Endothelial cell of umbilical vein (primary cell): ENCODE results near the gene ART3. TPM values are rescaled to one million over a fixed set of nuclear protein-coding genes. Genes with fewer than 3 reads are reported as not detected.

ENCODE experiments used
- BruUV-seq: library from RNA; stranded (reverse); fragments of 400-500 nt; replicated peaks from 2 replicates; lab custom pipeline; 2021; lab: Mats Ljungman, UMichigan
- CTCF ChIA-PET: fragments of 300-600, 350-600 bp; sonication (Branson Sonifier 250); formaldehyde crosslinking; loops from one replicate; lab custom pipeline; 2021; ENCODE audit warnings: antibody characterized with exemption, inconsistent platforms; lab: Charles Lee
- POLR2A ChIA-PET: fragments of 300-600, 350-600 bp; sonication (Branson Sonifier 250); formaldehyde crosslinking; loops from one replicate; lab custom pipeline; 2021; ENCODE audit warnings: antibody characterized with exemption, inconsistent platforms; lab: Charles Lee
- DNase-seq: peaks from one replicate; pipeline ENCODE4 v3.0.0-alpha.2; 2011; ENCODE audit warnings: low read depth, low spot score
- FAIRE-seq: peaks from 2 replicates; lab custom pipeline; 2011; peaks lifted over from hg19 to GRCh38; lab: Jason Lieb, UNC
- H2AFZ ChIP-seq: 2 replicates; pipeline ENCODE4 v1.6.0; 2012; ENCODE audit warnings: low read depth, low read length, control low read depth, inconsistent platforms
- H3K27ac ChIP-seq: 2 replicates; pipeline ENCODE4 v1.5.1; 2011; ENCODE audit warnings: low read depth, mild to moderate bottlenecking, control low read depth, low read length, moderate library complexity; ENCODE audit not compliant: insufficient read depth
- H3K27me3 ChIP-seq, 2 experiments: 2 replicates each; pipeline versions ENCODE4 v1.6.0 to v1.6.1; 2011; ENCODE audit warnings: low read length in 2 of 2, mixed read lengths in 1 of 2; ENCODE audit not compliant: control insufficient read depth in 2 of 2, insufficient read depth in 2 of 2
- H3K36me3 ChIP-seq, 2 experiments: 2 replicates in 1 of 2; 3 replicates in 1 of 2; pipeline ENCODE4 v1.5.1; 2011; ENCODE audit warnings: low read length in 2 of 2, mild to moderate bottlenecking in 1 of 2, moderate library complexity in 1 of 2; ENCODE audit not compliant: control insufficient read depth in 2 of 2, insufficient read depth in 2 of 2; ENCODE audit errors: extremely low read depth in 1 of 2
- H3K4me1 ChIP-seq: 3 replicates; pipeline ENCODE4 v1.5.1; 2011; ENCODE audit warnings: mild to moderate bottlenecking, low read length; ENCODE audit not compliant: control insufficient read depth, insufficient read depth; ENCODE audit errors: extremely low read depth
- H3K4me2 ChIP-seq: 2 replicates; pipeline ENCODE4 v1.6.1; 2011; ENCODE audit warnings: low read length, control low read depth, mixed read lengths; ENCODE audit not compliant: insufficient read depth
- H3K4me3 ChIP-seq, 3 experiments: fragments of 200-600 bp in 1 of 3; sonication (generic), shearing (Covaris generic) in 1 of 3; replicated peaks in 1 of 3; 2 replicates each; pipeline ENCODE4 v1.5.1; 2011 to 2016; ENCODE audit warnings: control low read depth in 3 of 3, low read length in 3 of 3, mild to moderate bottlenecking in 2 of 3, inconsistent platforms in 1 of 3, low read depth in 1 of 3, moderate library complexity in 1 of 3; ENCODE audit not compliant: insufficient read depth in 1 of 3
- H3K79me2 ChIP-seq: 2 replicates; pipeline ENCODE4 v1.6.0; 2012; ENCODE audit warnings: low read length, inconsistent platforms; ENCODE audit not compliant: control insufficient read depth, insufficient read depth
- H3K9ac ChIP-seq: replicated peaks from 2 replicates; pipeline ENCODE3; 2011; ENCODE audit warnings: low read length, control low read depth; ENCODE audit not compliant: insufficient read depth; ENCODE audit errors: extremely low read depth
- H3K9me1 ChIP-seq: replicated peaks from 3 replicates; pipeline ENCODE4 v1.6.0; 2011; ENCODE audit warnings: mild to moderate bottlenecking, low read length; ENCODE audit not compliant: control insufficient read depth, insufficient read depth; ENCODE audit errors: extremely low read depth
- H3K9me3 ChIP-seq: replicated peaks from 2 replicates; pipeline ENCODE4 v1.5.1; 2012; ENCODE audit warnings: low read length, inconsistent platforms; ENCODE audit not compliant: control insufficient read depth, insufficient read depth
- H4K20me1 ChIP-seq: replicated peaks from 2 replicates; pipeline ENCODE3; 2011; ENCODE audit warnings: mild to moderate bottlenecking, low read length; ENCODE audit not compliant: control insufficient read depth, insufficient read depth; ENCODE audit errors: extremely low read depth
- EZH2 ChIP-seq: IDR thresholded peaks from 2 replicates; pipeline ENCODE4 v1.6.1; 2012; ENCODE audit warnings: borderline replicate concordance, low read depth, mild to moderate bottlenecking, moderate library complexity, low read length, inconsistent platforms; ENCODE audit not compliant: severe bottlenecking
- FOS ChIP-seq: IDR thresholded peaks from 2 replicates; pipeline ENCODE4 v1.6.1; 2011; ENCODE audit warnings: mild to moderate bottlenecking, low read length, moderate library complexity, borderline replicate concordance; ENCODE audit not compliant: insufficient read depth
- GATA2 ChIP-seq: IDR thresholded peaks from 2 replicates; pipeline ENCODE4 v1.7.0; 2011; ENCODE audit warnings: low read depth, mild to moderate bottlenecking, moderate library complexity, mixed read lengths, low read length; ENCODE audit not compliant: insufficient read length, insufficient read depth
- JUN ChIP-seq: IDR thresholded peaks from 2 replicates; pipeline ENCODE4 v1.6.1; 2011; ENCODE audit warnings: borderline replicate concordance, low read depth; ENCODE audit not compliant: insufficient read length, insufficient read depth
- MAX ChIP-seq: IDR thresholded peaks from 2 replicates; pipeline ENCODE4 v1.6.1; 2011; ENCODE audit not compliant: insufficient read depth, insufficient read length
- MYC ChIP-seq: IDR thresholded peaks from one replicate; pipeline ENCODE4 v1.6.1; 2011; ENCODE audit warnings: mild to moderate bottlenecking, low read depth, low read length
- POLR2A ChIP-seq: IDR thresholded peaks from 2 replicates; pipeline ENCODE4 v1.6.1; 2012; ENCODE audit warnings: low read depth, mild to moderate bottlenecking, control low read depth, low read length
- POLR2AphosphoS5 ChIP-seq: IDR thresholded peaks from 2 replicates; pipeline ENCODE4 v1.6.1; 2012; ENCODE audit warnings: low read depth, mild to moderate bottlenecking, control low read depth, low read length, moderate library complexity; ENCODE audit not compliant: insufficient read depth
- dilution Hi-C: fragments of 300-500 bp; cut with MboI; formaldehyde crosslinking; loops from one replicate; pipeline ENCODE4 v1.15.0; 2019; ENCODE audit warnings: low sequenced_read_pairs; ENCODE audit not compliant: extremely low pct_ligation_motif_present
- intact Hi-C: fragments of 100-400 bp; cut with micrococcal nuclease; formaldehyde crosslinking; loops from one replicate; pipeline ENCODE4 v1.10.0; 2022
- polyA plus RNA-seq, 4 experiments: library from polyadenylated mRNA; depleted of rRNA in 3 of 4; stranded (reverse) in 3 of 4; unstranded in 1 of 4; fragments of >200 nt; gene quantifications; 2 replicates each; pipeline versions ENCODE4 v1.2.1 to v1.2.3, GENCODE V29; 2011 to 2012; ENCODE audit warnings: missing spikeins in 1 of 4
- total RNA-seq: library from RNA; stranded (reverse); gene quantifications from 2 replicates; pipeline ENCODE4 v1.2.3, GENCODE V29; 2021
- TF ChIP-seq, protein P1 (sequence below), 2 donors: IDR thresholded peaks; 1 replicate in 1 of 2; 2 replicates in 1 of 2; pipeline ENCODE4 v1.5.1; 2011; ENCODE audit warnings: low read length in 2 of 2, mild to moderate bottlenecking in 2 of 2, moderate library complexity in 2 of 2, control low read depth in 1 of 2, inconsistent platforms in 1 of 2, low read depth in 1 of 2; ENCODE audit not compliant: insufficient read depth in 1 of 2; ENCODE audit errors: extremely low read depth in 1 of 2

The ART3 gene
- total and polyA plus RNA-seq, 2 donors (not counting 3 experiments of a cell fraction or from before 2014, with no cell fraction given) = not detected

DNA sequence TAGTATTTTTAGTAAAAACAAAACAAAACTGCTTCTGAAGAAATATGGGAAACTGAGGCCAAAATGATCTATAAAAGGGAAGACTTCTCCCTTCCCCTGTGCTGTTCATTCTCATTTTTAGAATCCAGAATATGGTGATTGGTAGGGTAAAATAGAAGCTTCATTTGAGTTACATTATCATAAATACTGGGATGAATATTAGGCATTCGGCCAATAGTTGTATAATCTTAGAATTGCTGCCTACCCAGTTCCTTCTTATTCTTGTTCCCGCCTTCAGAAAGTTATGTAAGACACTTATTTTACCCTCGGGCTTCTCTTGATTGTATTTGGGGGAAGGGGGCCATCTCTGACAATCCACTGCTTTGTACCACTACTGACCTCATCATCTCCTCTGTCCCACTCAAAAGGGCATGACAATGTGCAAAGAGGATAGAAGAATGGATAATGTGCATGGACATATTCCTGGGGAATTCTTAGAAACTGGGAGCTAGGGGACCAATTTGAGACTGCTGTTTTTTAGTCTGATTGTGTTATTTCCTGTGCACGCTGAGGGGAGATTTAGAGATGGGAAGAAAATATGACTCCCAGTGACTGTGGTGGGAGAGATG is 588 bp downstream of the ART3 start:
- Histone ChIP-seq H3K9me3 (no peaks in the 10 kb centered on the region), H2AFZ (no peak overlapping the region), H3K9ac (no peak overlapping the region), H3K4me3 (no peak overlapping the region), H3K9me1 (no peaks in the 10 kb centered on the region), H3K36me3 (no peaks in the 10 kb centered on the region), H3K79me2 (no peaks in the 10 kb centered on the region), H3K27ac (no peak overlapping the region), H3K4me1 (no peaks in the 10 kb centered on the region), H4K20me1 (no peaks in the 10 kb centered on the region), H3K4me2 (no peak overlapping the region), H3K27me3 (peaks cover 3 to 5% of the 10 kb centered on the region in 2 experiments)
- DNase-seq (no peak), FAIRE-seq (no peak)
- CTCF ChIA-PET = interaction anchor here (0.9 to 2.3 kb wide), 5 partner anchors 9 to 79 kb away, joined by 3 to 13 read pairs (median 5); no protein-coding TSS in a partner anchor
- no peak for TF ChIP-seq GATA2
- TF ChIP-seq FOS = no peak
- TF ChIP-seq MYC = no peak
- TF ChIP-seq, protein P1, sequence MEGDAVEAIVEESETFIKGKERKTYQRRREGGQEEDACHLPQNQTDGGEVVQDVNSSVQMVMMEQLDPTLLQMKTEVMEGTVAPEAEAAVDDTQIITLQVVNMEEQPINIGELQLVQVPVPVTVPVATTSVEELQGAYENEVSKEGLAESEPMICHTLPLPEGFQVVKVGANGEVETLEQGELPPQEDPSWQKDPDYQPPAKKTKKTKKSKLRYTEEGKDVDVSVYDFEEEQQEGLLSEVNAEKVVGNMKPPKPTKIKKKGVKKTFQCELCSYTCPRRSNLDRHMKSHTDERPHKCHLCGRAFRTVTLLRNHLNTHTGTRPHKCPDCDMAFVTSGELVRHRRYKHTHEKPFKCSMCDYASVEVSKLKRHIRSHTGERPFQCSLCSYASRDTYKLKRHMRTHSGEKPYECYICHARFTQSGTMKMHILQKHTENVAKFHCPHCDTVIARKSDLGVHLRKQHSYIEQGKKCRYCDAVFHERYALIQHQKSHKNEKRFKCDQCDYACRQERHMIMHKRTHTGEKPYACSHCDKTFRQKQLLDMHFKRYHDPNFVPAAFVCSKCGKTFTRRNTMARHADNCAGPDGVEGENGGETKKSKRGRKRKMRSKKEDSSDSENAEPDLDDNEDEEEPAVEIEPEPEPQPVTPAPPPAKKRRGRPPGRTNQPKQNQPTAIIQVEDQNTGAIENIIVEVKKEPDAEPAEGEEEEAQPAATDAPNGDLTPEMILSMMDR (IDR thresholded peaks at IDR 0.05; ENCODE audit: extremely low read depth in 1 of 2, insufficient read depth in 1 of 2, low read depth in 1 of 2, low read length in 2 of 2) = no peak
- TF ChIP-seq EZH2 = no peak
- no peak for TF ChIP-seq MAX
- TF ChIP-seq POLR2A = no peak
- no peak for TF ChIP-seq JUN
- no peak for TF ChIP-seq POLR2AphosphoS5
- intact Hi-C loops (no loop called here), dilution Hi-C loops (no loop called here)
- POLR2A ChIA-PET = no interaction called here
- no TSS peak for BruUV-seq
